SH-SY5Y (cell line): Measurements from ENCODE around the gene BCR.

Source experiments
- GATA2 ChIP-seq: IDR thresholded peaks from 2 replicates; pipeline ENCODE4 v1.6.1; 2011; ENCODE audit warnings: mild to moderate bottlenecking, low read depth, low read length
- GATA3 ChIP-seq: IDR thresholded peaks from 2 replicates; pipeline ENCODE4 v1.6.1; 2011; ENCODE audit warnings: low read depth, mild to moderate bottlenecking, low read length, moderate library complexity

The BCR gene

GRCh38 chr22:23280356-23281052 is 100.2 kb downstream of the BCR start:
- TF ChIP-seq GATA2 (no peak), GATA3 (no peak)

GRCh38 chr22:23281053-23281405 is 100.7 kb downstream of the BCR start:
- no peak for TF ChIP-seq GATA2
- TF ChIP-seq GATA3, result no peak

- no peak for TF ChIP-seq GATA2
- no peak for TF ChIP-seq GATA3
Observed at GRCh38 chr22:23281406-23282088, 101.2 kb downstream of the BCR start.

GRCh38 chr22:23282089-23282501 is 101.8 kb downstream of the BCR start:
- TF ChIP-seq GATA3 (no peak), GATA2 (no peak)

- no peak for TF ChIP-seq GATA2
- no peak for TF ChIP-seq GATA3
Observed at GRCh38 chr22:23282516-23282915, 102.2 kb downstream of the BCR start.

- TF ChIP-seq GATA2 (no peak), GATA3 (no peak)
Observed at GRCh38 chr22:23282986-23283385, 102.7 kb downstream of the BCR start.

GRCh38 chr22:23283591-23284503 is 103.5 kb downstream of the BCR start:
- TF ChIP-seq GATA3 (no peak), GATA2 (no peak)

GRCh38 chr22:23284504-23285033 is 104.3 kb downstream of the BCR start:
- TF ChIP-seq GATA2, result no peak
- TF ChIP-seq GATA3, result no peak

- TF ChIP-seq GATA2 (no peak), GATA3 (no peak)
Observed at GRCh38 chr22:23285236-23285635, 104.9 kb downstream of the BCR start.

GRCh38 chr22:23285734-23286133 is 105.4 kb downstream of the BCR start:
- TF ChIP-seq GATA3 (no peak), GATA2 (no peak)

- no peak for TF ChIP-seq GATA3
- no peak for TF ChIP-seq GATA2
Observed at GRCh38 chr22:23286296-23286695, 106.0 kb downstream of the BCR start.

GRCh38 chr22:23287136-23288095 is 107.1 kb downstream of the BCR start:
- no peak for TF ChIP-seq GATA2
- no peak for TF ChIP-seq GATA3
